Stomach (tissue), 4 donors: ENCODE measurements around the gene STK39.

Experiments
- CTCF ChIP-seq, 7 experiments: fragments of 450-650 bp in 4 of 7; fragments of 200-600 bp in 3 of 7; sonication (generic) in 3 of 7; IDR thresholded peaks; one replicate each; pipeline ENCODE4 v1.5.1; 2016 to 2019; ENCODE audit warnings: antibody characterized with exemption in 7 of 7, control low read depth in 2 of 7, mild to moderate bottlenecking in 1 of 7
- EP300 ChIP-seq: sonication (generic); formaldehyde crosslinking; IDR thresholded peaks from one replicate; pipeline ENCODE4 v1.6.1; 2017; ENCODE audit warnings: antibody characterized with exemption
- POLR2A ChIP-seq, 4 donors: fragments of 450-650 bp; IDR thresholded peaks; one replicate each; pipeline ENCODE4 v1.6.1; 2016; ENCODE audit warnings: antibody characterized with exemption in 4 of 4, control low read depth in 2 of 4, mild to moderate bottlenecking in 1 of 4, moderate library complexity in 1 of 4
- POLR2AphosphoS5 ChIP-seq, 3 donors: sonication (generic); formaldehyde crosslinking; IDR thresholded peaks; one replicate each; pipeline ENCODE4 v1.6.1; 2016; ENCODE audit warnings: antibody characterized with exemption in 3 of 3

- TF ChIP-seq POLR2AphosphoS5 (IDR thresholded peaks at IDR 0.05) (no peak), CTCF (IDR thresholded peaks at IDR 0.05) (no peak), EP300 (no peak), POLR2A (IDR thresholded peaks at IDR 0.05) (no peak)
Observed at GRCh38 chr2:168097431-168097830, 150.0 kb downstream of the STK39 start.
